Measurements from ENCODE around the gene LMX1A.

- TF ChIP-seq CTCF (IDR thresholded peaks at IDR 0.05) (no peak), POLR2A (IDR thresholded peaks at IDR 0.05) (no peak), POLR2AphosphoS5 (IDR thresholded peaks at IDR 0.05) (no peak)
These were observed 116.6 kb downstream of the LMX1A start for GRCh38 chr1:165239873-165240272.

Data from upper lobe of left lung (tissue), 4 donors.